GM12878 (cell line): Measurements from ENCODE around the gene PARVA. TPM values are rescaled to one million over a fixed set of nuclear protein-coding genes. Genes with fewer than 3 reads are reported as not detected.

Experiments
- ATAC-seq: fragments of 200-7000 bp; cut with Tn5 transposase; 3 replicates; pipeline ENCODE4 v1.9.1; 2020; ENCODE audit warnings: mild to moderate bottlenecking, moderate library complexity
- BruUV-seq: library from RNA; stranded (reverse); fragments of 400-500 nt; replicated peaks from 2 replicates; lab custom pipeline; 2021; lab: Mats Ljungman, UMichigan
- CTCF ChIA-PET: fragments of 300-600 bp; sonication (Branson Sonifier 250); formaldehyde crosslinking; extraction: SDS; loops from one replicate; lab custom pipeline; 2021; ENCODE audit warnings: inconsistent platforms; lab: Yijun Ruan, JAX
- POLR2A ChIA-PET: fragments of 350-600 bp; formaldehyde crosslinking; extraction: SDS; loops from one replicate; lab custom pipeline; 2021; ENCODE audit warnings: inconsistent platforms; lab: Charles Lee
- RAD21 ChIA-PET: fragments of 300-600 bp; sonication (Branson Sonifier 250); formaldehyde crosslinking; loops from one replicate; lab custom pipeline; 2023; ENCODE audit warnings: antibody characterized with exemption; ENCODE audit not compliant: unreplicated experiment; lab: Charles Lee
- SMC1A ChIA-PET: fragments of 300-600 bp; sonication (Branson Sonifier 250); formaldehyde crosslinking; loops from one replicate; lab custom pipeline; 2023; ENCODE audit not compliant: unreplicated experiment, uncharacterized antibody; lab: Charles Lee
- DNase-seq: peaks from one replicate; pipeline ENCODE4 v3.0.0-alpha.2; 2011; ENCODE audit warnings: low read depth, low spot score
- FAIRE-seq: peaks from 3 replicates; lab custom pipeline; 2011; peaks lifted over from hg19 to GRCh38; lab: Jason Lieb, UNC
- H2AFZ ChIP-seq: 2 replicates; pipeline ENCODE4 v1.6.0; 2011; ENCODE audit warnings: low read depth, low read length, control low read depth; ENCODE audit not compliant: control insufficient read depth
- H3K27ac ChIP-seq: 2 replicates; pipeline ENCODE4 v1.5.1; 2011; ENCODE audit warnings: control low read depth; ENCODE audit not compliant: control insufficient read depth, insufficient read depth
- H3K27me3 ChIP-seq, 2 experiments: replicated peaks in 1 of 2; 2 replicates each; pipeline versions ENCODE4 v1.6.0 to v1.6.1; 2011; ENCODE audit warnings: low read length in 1 of 2; ENCODE audit not compliant: control insufficient read depth in 2 of 2, insufficient read depth in 2 of 2
- H3K36me3 ChIP-seq, 2 experiments: 2 replicates each; pipeline ENCODE4 v1.5.1; 2011; ENCODE audit warnings: low read length in 1 of 2; ENCODE audit not compliant: control insufficient read depth in 2 of 2, insufficient read depth in 2 of 2
- H3K4me1 ChIP-seq: 2 replicates; pipeline ENCODE4 v1.6.1; 2011; ENCODE audit warnings: mild to moderate bottlenecking, low read length, moderate library complexity, mixed read lengths; ENCODE audit not compliant: control insufficient read depth, insufficient read depth
- H3K4me2 ChIP-seq: 2 replicates; pipeline ENCODE4 v1.6.0; 2011; ENCODE audit warnings: control low read depth; ENCODE audit not compliant: control insufficient read depth, insufficient read depth
- H3K4me3 ChIP-seq: fragments of 200-600 bp; sonication (generic); 2 replicates; pipeline ENCODE4 v1.5.1; 2016
- H3K79me2 ChIP-seq: 2 replicates; pipeline ENCODE4 v1.6.0; 2011; ENCODE audit warnings: low read length; ENCODE audit not compliant: control insufficient read depth, insufficient read depth
- H3K9ac ChIP-seq: 2 replicates; pipeline ENCODE4 v1.8.0; 2011; ENCODE audit warnings: low read length, control low read depth, mixed read lengths; ENCODE audit not compliant: control insufficient read depth, insufficient read depth
- H3K9me3 ChIP-seq: replicated peaks from 3 replicates; pipeline ENCODE4 v1.5.1; 2011; ENCODE audit warnings: mild to moderate bottlenecking, low read length; ENCODE audit not compliant: control insufficient read depth, insufficient read depth
- H4K20me1 ChIP-seq: 2 replicates; pipeline ENCODE4 v1.6.0; 2011; ENCODE audit not compliant: control insufficient read depth, insufficient read depth
- BCL11A ChIP-seq: IDR thresholded peaks from 2 replicates; pipeline ENCODE4 v1.6.1; 2011; ENCODE audit warnings: low read depth, low read length
- BCLAF1 ChIP-seq: fragments of 450-650 bp; IDR thresholded peaks from 2 replicates; pipeline ENCODE4 v1.6.1; 2017; ENCODE audit warnings: antibody characterized with exemption, mild to moderate bottlenecking, moderate library complexity
- BMI1 ChIP-seq: fragments of 450-650 bp; IDR thresholded peaks from 2 replicates; pipeline ENCODE4 v1.6.1; 2016; ENCODE audit warnings: mild to moderate bottlenecking, moderate library complexity, borderline replicate concordance
- HSF1 ChIP-seq: fragments of 150-350 bp; IDR thresholded peaks from 2 replicates; pipeline ENCODE4 v1.6.1; 2014; ENCODE audit warnings: mild to moderate bottlenecking, low read depth, low read length
- KAT2A ChIP-seq: conservative IDR thresholded peaks from 2 replicates; pipeline ENCODE4 v1.6.1; 2011; ENCODE audit warnings: low read depth, low read length; ENCODE audit not compliant: control insufficient read depth
- KLF5 ChIP-seq: fragments of 450-650 bp; IDR thresholded peaks from 2 replicates; pipeline ENCODE4 v1.6.1; 2014; ENCODE audit warnings: mild to moderate bottlenecking; ENCODE audit not compliant: partially characterized antibody
- LARP7 ChIP-seq: fragments of 450-650 bp; IDR thresholded peaks from 2 replicates; pipeline ENCODE4 v1.6.1; 2017; ENCODE audit warnings: mild to moderate bottlenecking
- NBN ChIP-seq: fragments of 450-650 bp; IDR thresholded peaks from 2 replicates; pipeline ENCODE4 v1.6.1; 2016
- NFIC ChIP-seq: IDR thresholded peaks from 2 replicates; pipeline ENCODE4 v1.6.1; 2012; ENCODE audit warnings: low read depth, mild to moderate bottlenecking, inconsistent platforms, low read length, moderate library complexity
- PAX5 ChIP-seq: IDR thresholded peaks from 2 replicates; pipeline ENCODE4 v1.6.1; 2011; ENCODE audit warnings: low read depth, low read length, borderline replicate concordance
- PKNOX1 ChIP-seq: fragments of 450-650 bp; IDR thresholded peaks from 2 replicates; pipeline ENCODE4 v1.6.1; 2016; ENCODE audit warnings: mild to moderate bottlenecking
- POLR2AphosphoS2 ChIP-seq: IDR thresholded peaks from 2 replicates; pipeline ENCODE4 v1.6.1; 2011; ENCODE audit warnings: low read depth, mild to moderate bottlenecking, low read length, improper control_type of control experiment, moderate library complexity
- SIN3A ChIP-seq: IDR thresholded peaks from 2 replicates; pipeline ENCODE4 v1.6.1; 2012; ENCODE audit warnings: low read depth, low read length, improper control_type of control experiment
- SKIL ChIP-seq: fragments of 450-650 bp; IDR thresholded peaks from 2 replicates; pipeline ENCODE4 v1.6.1; 2017; ENCODE audit warnings: mild to moderate bottlenecking, low read depth, inconsistent platforms; ENCODE audit not compliant: poor library complexity, severe bottlenecking
- TBL1XR1 ChIP-seq: IDR thresholded peaks from 2 replicates; pipeline ENCODE4 v1.6.1; 2012; ENCODE audit warnings: low read depth, low read length, improper control_type of control experiment
- TCF7 ChIP-seq: IDR thresholded peaks from 2 replicates; pipeline ENCODE4 v1.6.1; 2014; ENCODE audit warnings: antibody characterized with exemption, borderline replicate concordance
- YY1 ChIP-seq: IDR thresholded peaks from 2 replicates; pipeline ENCODE4 v1.6.1; 2011; ENCODE audit warnings: low read depth, mild to moderate bottlenecking, low read length
- ZNF217 ChIP-seq: fragments of 450-650 bp; IDR thresholded peaks from 2 replicates; pipeline ENCODE4 v1.6.1; 2017; ENCODE audit warnings: antibody characterized with exemption, mild to moderate bottlenecking
- WGBS: methylation state at CpG from one replicate; pipeline ENCODE4 v1.1.6; 2016; ENCODE audit warnings: low lambda C conversion rate; ENCODE audit not compliant: insufficient replicate concordance, insufficient coverage; ENCODE audit errors: missing lambda C conversion rate; 5-methylcytosine and 5-hydroxymethylcytosine counted together
- in situ Hi-C: fragments of 300-500 bp; cut with MboI; formaldehyde crosslinking; loops from 9 replicates; pipeline ENCODE4 v1.14.3; 2018; ENCODE audit warnings: mixed read lengths
- intact Hi-C: fragments of 100-400 bp; cut with micrococcal nuclease; formaldehyde crosslinking; loops from one replicate; pipeline ENCODE4 v1.14.2; 2022; ENCODE audit not compliant: unreplicated experiment
- polyA plus RNA-seq, 11 experiments: library from polyadenylated mRNA; depleted of rRNA in 4 of 11; unstranded in 6 of 11; stranded (reverse) in 5 of 11; fragments of >200 nt; fragmentation: Nextera tagmentation in 4 of 11; fragmentation: Illumina TruSeq in 1 of 11; extraction: Ambion mirVana in 4 of 11; extraction: Trizol in 1 of 11; gene quantifications; 1 replicate in 1 of 11; 2 replicates in 10 of 11; pipeline versions ENCODE4 v1.2.1 to v1.2.3, GENCODE V29; 2011 to 2016; ENCODE audit warnings: inconsistent platforms in 2 of 11, missing spikeins in 2 of 11, low read depth in 1 of 11
- total RNA-seq, 4 experiments: library from RNA; depleted of rRNA in 3 of 4; stranded (reverse); fragments of >200 nt in 3 of 4; fragmentation: Illumina TruSeq in 1 of 4; extraction: Trizol in 1 of 4; gene quantifications; 2 replicates each; pipeline versions ENCODE4 v1.2.1 to v1.2.3, GENCODE V29; 2013 to 2021

The PARVA gene
- total and polyA plus RNA-seq, 10 of the 15 experiments (the other 5 are each of a cell fraction or from before 2014, with no cell fraction given), result 0.01 to 0.44 (median 0.03) TPM; not detected in 7

- 56% methylated on average over 2 of the region's 2 CpGs for WGBS
- BruUV-seq, result no TSS peak
- no peak for FAIRE-seq
- no peaks in the 10 kb centered on the region for H3K36me3 ChIP-seq
- H4K20me1 ChIP-seq, result no peaks in the 10 kb centered on the region
- no peaks in the 10 kb centered on the region for H3K9me3 ChIP-seq
- H3K27me3 ChIP-seq, result no peaks in the 10 kb centered on the region
- H3K79me2 ChIP-seq, result no peaks in the 10 kb centered on the region
- intact Hi-C loops (no loop called here), in situ Hi-C loops (no loop called here)
- POLR2A ChIA-PET, result no interaction called here
- CTCF ChIA-PET, result no interaction called here
- SMC1A ChIA-PET, result no interaction called here
- H2AFZ ChIP-seq, result no peak overlapping the region
- no peak for DNase-seq
- H3K4me2 ChIP-seq, result no peak overlapping the region
- no peak overlapping the region for H3K9ac ChIP-seq
- TF ChIP-seq PAX5, result no peak
- TF ChIP-seq KLF5, result no peak
- no peak for TF ChIP-seq PKNOX1
- TF ChIP-seq BCL11A, result no peak
- TF ChIP-seq SIN3A, result no peak
- no peak for TF ChIP-seq BCLAF1
- TF ChIP-seq YY1, result no peak
- TF ChIP-seq LARP7, result no peak
- no peak for TF ChIP-seq NBN
- TF ChIP-seq HSF1, result no peak
- TF ChIP-seq TBL1XR1, result no peak
- TF ChIP-seq POLR2AphosphoS2, result no peak
- TF ChIP-seq TCF7, result no peak
- no peak for TF ChIP-seq SKIL
- TF ChIP-seq NFIC, result no peak
- TF ChIP-seq KAT2A, result no peak
- no peak for TF ChIP-seq ZNF217
- no peak for TF ChIP-seq BMI1
- ATAC-seq, result no peak
- H3K4me3 ChIP-seq, result no peak overlapping the region
- H3K4me1 ChIP-seq, result no peaks in the 10 kb centered on the region
- RAD21 ChIA-PET, result no interaction called here
- no peak overlapping the region for H3K27ac ChIP-seq
Measured at GRCh38 chr11:12465332-12465731, 88.0 kb downstream of the PARVA start.
